ENCODE measurements around the gene PLA2G2A.

GRCh38 chr1:19938472-19938871, 40.9 kb downstream of the PLA2G2A start:
- TF ChIP-seq EZH2 (IDR thresholded peaks at IDR 0.05; ENCODE audit: insufficient read depth, low read length) (no peak), CTCF (IDR thresholded peaks at IDR 0.05; ENCODE audit: insufficient read depth, low read depth, low read length) (no peak)

Measured in astrocyte (in vitro differentiated cells and primary cell).